HEK293 (cell line): ENCODE data around the gene SARNP.

Experiments used
- BCL11B ChIP-seq: fragments of 450-650 bp; formaldehyde crosslinking; IDR thresholded peaks from 2 replicates; pipeline ENCODE4 v1.5.1; 2016; ENCODE audit warnings: low read depth, missing biosample characterization, missing genetic modification characterization
- GLIS1 ChIP-seq: fragments of 450-650 bp; formaldehyde crosslinking; IDR thresholded peaks from 2 replicates; pipeline ENCODE4 v1.5.1; 2016; ENCODE audit warnings: missing biosample characterization, missing genetic modification characterization
- INSM2 ChIP-seq: fragments of 450-650 bp; formaldehyde crosslinking; IDR thresholded peaks from 2 replicates; pipeline ENCODE4 v1.5.1; 2016; ENCODE audit warnings: missing biosample characterization, missing genetic modification characterization
- OSR2 ChIP-seq: fragments of 450-650 bp; formaldehyde crosslinking; IDR thresholded peaks from 2 replicates; pipeline ENCODE4 v1.5.1; 2016; ENCODE audit warnings: missing biosample characterization, missing genetic modification characterization
- PRDM10 ChIP-seq: fragments of 450-650 bp; formaldehyde crosslinking; IDR thresholded peaks from 2 replicates; pipeline ENCODE4 v1.5.1; 2016; ENCODE audit warnings: missing biosample characterization, missing genetic modification characterization
- REST ChIP-seq: fragments of 450-650 bp; formaldehyde crosslinking; IDR thresholded peaks from 2 replicates; pipeline ENCODE4 v1.5.1; 2016; ENCODE audit warnings: missing biosample characterization, missing genetic modification characterization
- ZBTB17 ChIP-seq: fragments of 450-650 bp; formaldehyde crosslinking; IDR thresholded peaks from 2 replicates; pipeline ENCODE4 v1.5.1; 2016; ENCODE audit warnings: missing biosample characterization, missing genetic modification characterization
- ZBTB48 ChIP-seq: fragments of 450-650 bp; formaldehyde crosslinking; IDR thresholded peaks from 2 replicates; pipeline ENCODE4 v1.5.1; 2016; ENCODE audit warnings: missing biosample characterization, missing genetic modification characterization
- ZEB2 ChIP-seq: fragments of 450-650 bp; formaldehyde crosslinking; IDR thresholded peaks from 2 replicates; pipeline ENCODE4 v1.5.1; 2016; ENCODE audit warnings: missing biosample characterization, missing genetic modification characterization
- ZFP37 ChIP-seq: fragments of 450-650 bp; formaldehyde crosslinking; IDR thresholded peaks from 2 replicates; pipeline ENCODE4 v1.5.1; 2016; ENCODE audit warnings: missing biosample characterization, missing genetic modification characterization
- ZNF10 ChIP-seq: fragments of 450-650 bp; formaldehyde crosslinking; IDR thresholded peaks from 2 replicates; pipeline ENCODE4 v1.5.1; 2017; ENCODE audit warnings: missing biosample characterization, missing genetic modification characterization
- ZNF121 ChIP-seq: fragments of 450-650 bp; formaldehyde crosslinking; IDR thresholded peaks from 2 replicates; pipeline ENCODE4 v1.5.1; 2016; ENCODE audit warnings: missing biosample characterization, missing genetic modification characterization
- ZNF148 ChIP-seq: fragments of 450-650 bp; formaldehyde crosslinking; IDR thresholded peaks from 2 replicates; pipeline ENCODE4 v1.5.0; 2017; ENCODE audit warnings: missing biosample characterization, missing genetic modification characterization, borderline replicate concordance
- ZNF175 ChIP-seq: fragments of 450-650 bp; formaldehyde crosslinking; IDR thresholded peaks from 2 replicates; pipeline ENCODE4 v1.5.1; 2016; ENCODE audit warnings: missing biosample characterization, missing genetic modification characterization
- ZNF18 ChIP-seq: fragments of 450-650 bp; formaldehyde crosslinking; IDR thresholded peaks from 2 replicates; pipeline ENCODE4 v1.5.1; 2016; ENCODE audit warnings: missing biosample characterization, missing genetic modification characterization
- ZNF548 ChIP-seq: fragments of 450-650 bp; formaldehyde crosslinking; IDR thresholded peaks from 2 replicates; pipeline ENCODE4 v1.5.1; 2016; ENCODE audit warnings: missing biosample characterization, missing genetic modification characterization
- ZNF555 ChIP-seq: fragments of 450-650 bp; formaldehyde crosslinking; conservative IDR thresholded peaks from 2 replicates; pipeline ENCODE4 v1.5.1; 2017; ENCODE audit warnings: missing biosample characterization, mild to moderate bottlenecking, missing genetic modification characterization, inconsistent platforms
- ZNF585B ChIP-seq: fragments of 450-650 bp; formaldehyde crosslinking; IDR thresholded peaks from 2 replicates; pipeline ENCODE4 v1.5.1; 2016; ENCODE audit warnings: missing biosample characterization, missing genetic modification characterization
- ZNF658 ChIP-seq: fragments of 450-650 bp; formaldehyde crosslinking; IDR thresholded peaks from 2 replicates; pipeline ENCODE4; 2016; ENCODE audit warnings: missing biosample characterization, missing genetic modification characterization
- ZNF660 ChIP-seq: fragments of 450-650 bp; IDR thresholded peaks from 2 replicates; pipeline ENCODE4 v1.5.1; 2018; ENCODE audit warnings: missing biosample characterization, mild to moderate bottlenecking, missing genetic modification characterization
- ZNF776 ChIP-seq: fragments of 450-650 bp; formaldehyde crosslinking; IDR thresholded peaks from 2 replicates; pipeline ENCODE4 v1.5.0; 2017; ENCODE audit warnings: missing biosample characterization, missing genetic modification characterization, borderline replicate concordance
- ZNF785 ChIP-seq: fragments of 450-650 bp; formaldehyde crosslinking; IDR thresholded peaks from 2 replicates; pipeline ENCODE4 v1.5.1; 2016; ENCODE audit warnings: missing biosample characterization, missing genetic modification characterization
- ZSCAN23 ChIP-seq: fragments of 450-650 bp; formaldehyde crosslinking; IDR thresholded peaks from 2 replicates; pipeline ENCODE4 v1.5.1; 2016; ENCODE audit warnings: missing biosample characterization, missing genetic modification characterization
- ZSCAN30 ChIP-seq: fragments of 450-650 bp; IDR thresholded peaks from 2 replicates; pipeline ENCODE4 v1.5.1; 2018; ENCODE audit warnings: missing biosample characterization, mild to moderate bottlenecking, missing genetic modification characterization, moderate library complexity
- ZSCAN4 ChIP-seq: fragments of 450-650 bp; formaldehyde crosslinking; IDR thresholded peaks from 2 replicates; pipeline ENCODE4 v1.5.1; 2017; ENCODE audit warnings: missing biosample characterization, missing genetic modification characterization

Gene SARNP

GRCh38 chr12:55738123-55739024, 79.2 kb downstream of the SARNP start (continued):
- TF ChIP-seq REST (tag by site-specific recombination) (0 out of 2 replicates have a peak, but pooled peaks have one; percentile 27), ZSCAN23 (no peak), ZNF776 (no peak), OSR2 (tag by site-specific recombination) (no peak), ZBTB48 (tag by site-specific recombination) (peak; percentile 97), ZNF785 (tag by site-specific recombination) (no peak), ZNF121 (tag by site-specific recombination) (no peak), ZNF175 (tag by site-specific recombination) (no peak), BCL11B (tag by site-specific recombination) (no peak), ZNF148 (no peak), GLIS1 (peak; percentile 4; the same call in 1 of the 2 replicates), ZNF10 (no peak), ZNF548 (tag by site-specific recombination) (no peak), ZSCAN4 (tag by site-specific recombination) (no peak), PRDM10 (tag by site-specific recombination) (peak; percentile 91), ZNF18 (no peak), ZNF660 (tag by site-specific recombination) (0 out of 2 replicates have a peak, but pooled peaks have one; percentile 71), ZFP37 (tag by site-specific recombination) (no peak), ZNF555 (tag by site-specific recombination) (no peak), ZBTB17 (peak; percentile 97), INSM2 (tag by site-specific recombination) (no peak), ZNF585B (tag by site-specific recombination) (no peak), ZEB2 (tag by site-specific recombination) (no peak), ZSCAN30 (tag by site-specific recombination) (no peak), ZNF658 (tag by site-specific recombination) (no peak)
